ENCODE data around the gene SIGLEC9.

The SIGLEC9 gene

DNA sequence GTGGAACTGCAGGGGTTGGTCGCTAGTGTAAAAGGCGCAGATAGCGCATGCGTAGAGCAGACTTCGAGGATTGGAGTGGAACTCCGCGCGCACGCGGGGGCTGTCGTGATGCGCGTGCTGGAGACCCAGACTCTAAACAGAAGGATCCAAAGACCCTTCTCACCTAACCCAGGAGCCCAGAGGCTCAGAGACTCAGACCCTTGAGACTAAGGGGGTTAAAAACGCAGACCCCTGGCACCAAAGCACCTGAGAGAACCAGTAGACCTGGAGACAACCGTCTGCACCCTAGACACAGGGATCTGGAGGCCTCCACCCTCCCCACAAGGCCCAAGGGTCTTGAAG, 15.9 kb upstream of the SIGLEC9 start:
- DNase-seq: no peak

DNA sequence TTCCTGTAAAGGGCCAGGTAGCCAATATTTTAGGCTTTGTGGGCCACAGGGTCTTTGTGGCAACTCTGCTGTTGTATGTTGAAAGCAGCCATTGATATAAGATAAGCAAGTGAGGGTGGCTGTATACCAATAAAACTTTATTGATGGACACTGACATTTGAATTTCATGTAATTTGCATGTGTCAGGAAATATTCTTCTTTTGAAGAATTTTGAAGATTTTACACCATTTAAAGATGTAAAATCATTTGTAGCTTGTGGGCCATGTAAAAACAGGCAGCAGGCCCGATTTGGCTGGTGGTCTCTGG, 14.1 kb upstream of the SIGLEC9 start:
- Histone ChIP-seq H3K27ac (no peak overlapping the region), H3K36me3 (no peaks in the 10 kb centered on the region), H3K27me3 (peaks cover 0 to 6% of the 10 kb centered on the region in 2 donors), H3K4me1 (peaks cover 0 to 19% (median 14%) of the 10 kb centered on the region in 4 donors), H3K9me3 (no peaks in the 10 kb centered on the region), H3K4me3 (no peak overlapping the region)
- no peak for DNase-seq
- TF ChIP-seq, protein P1, sequence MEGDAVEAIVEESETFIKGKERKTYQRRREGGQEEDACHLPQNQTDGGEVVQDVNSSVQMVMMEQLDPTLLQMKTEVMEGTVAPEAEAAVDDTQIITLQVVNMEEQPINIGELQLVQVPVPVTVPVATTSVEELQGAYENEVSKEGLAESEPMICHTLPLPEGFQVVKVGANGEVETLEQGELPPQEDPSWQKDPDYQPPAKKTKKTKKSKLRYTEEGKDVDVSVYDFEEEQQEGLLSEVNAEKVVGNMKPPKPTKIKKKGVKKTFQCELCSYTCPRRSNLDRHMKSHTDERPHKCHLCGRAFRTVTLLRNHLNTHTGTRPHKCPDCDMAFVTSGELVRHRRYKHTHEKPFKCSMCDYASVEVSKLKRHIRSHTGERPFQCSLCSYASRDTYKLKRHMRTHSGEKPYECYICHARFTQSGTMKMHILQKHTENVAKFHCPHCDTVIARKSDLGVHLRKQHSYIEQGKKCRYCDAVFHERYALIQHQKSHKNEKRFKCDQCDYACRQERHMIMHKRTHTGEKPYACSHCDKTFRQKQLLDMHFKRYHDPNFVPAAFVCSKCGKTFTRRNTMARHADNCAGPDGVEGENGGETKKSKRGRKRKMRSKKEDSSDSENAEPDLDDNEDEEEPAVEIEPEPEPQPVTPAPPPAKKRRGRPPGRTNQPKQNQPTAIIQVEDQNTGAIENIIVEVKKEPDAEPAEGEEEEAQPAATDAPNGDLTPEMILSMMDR (IDR thresholded peaks at IDR 0.05): no peak
- intact Hi-C loops (cut with DNase I; ENCODE audit: low total_unique reads): no loop called here

More for the DNA sequence above, 15.9 kb upstream of the SIGLEC9 start:
- Histone ChIP-seq H3K4me3 (peak overlapping the region; percentile 70 to 71), H3K4me1 (peaks cover 0 to 19% (median 14%) of the 10 kb centered on the region in 4 donors), H3K36me3 (peaks cover 0 to 14% (median 4%) of the 10 kb centered on the region in 3 donors), H3K27ac (peak overlapping the region; percentile 55), H3K9me3 (no peaks in the 10 kb centered on the region), H3K27me3 (peaks cover 0 to 2% of the 10 kb centered on the region in 2 donors)
- intact Hi-C loops (cut with DNase I; ENCODE audit: low total_unique reads): loop anchor here (10.0 kb wide), 1 partner anchor 1084 kb away; the partner anchor contains the start of genes VRK3 and ZNF473
- TF ChIP-seq, protein P1 (IDR thresholded peaks at IDR 0.05): no peak

DNA sequence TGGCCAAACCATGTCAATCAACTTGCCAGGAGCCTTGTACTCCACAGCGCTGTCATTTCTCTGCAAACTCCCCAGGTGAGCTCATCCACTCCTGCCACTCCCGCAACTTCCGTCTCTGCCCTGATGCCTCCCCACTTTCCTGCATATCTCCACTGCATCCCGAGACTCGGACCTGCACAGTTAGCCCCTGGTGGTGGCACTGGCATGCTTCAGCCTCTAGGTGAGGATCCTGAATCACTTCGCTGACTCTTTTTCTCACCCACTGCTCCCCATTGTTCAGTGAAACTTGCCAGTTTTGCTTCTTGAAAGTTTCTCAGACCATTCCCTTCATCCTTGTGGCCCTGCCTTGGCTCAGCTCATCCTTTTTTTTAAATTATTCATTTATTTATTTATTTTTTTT, 13.1 kb upstream of the SIGLEC9 start:
- Histone ChIP-seq H3K4me1 (peaks cover 0 to 18% (median 14%) of the 10 kb centered on the region in 4 donors), H3K36me3 (no peaks in the 10 kb centered on the region), H3K9me3 (no peaks in the 10 kb centered on the region), H3K4me3 (no peak overlapping the region), H3K27me3 (peaks cover 0 to 12% of the 10 kb centered on the region in 2 donors), H3K27ac (no peak overlapping the region)
- TF ChIP-seq, protein P1 (IDR thresholded peaks at IDR 0.05): no peak
- intact Hi-C loops (cut with DNase I; ENCODE audit: low total_unique reads): no loop called here
- DNase-seq: no peak

DNA sequence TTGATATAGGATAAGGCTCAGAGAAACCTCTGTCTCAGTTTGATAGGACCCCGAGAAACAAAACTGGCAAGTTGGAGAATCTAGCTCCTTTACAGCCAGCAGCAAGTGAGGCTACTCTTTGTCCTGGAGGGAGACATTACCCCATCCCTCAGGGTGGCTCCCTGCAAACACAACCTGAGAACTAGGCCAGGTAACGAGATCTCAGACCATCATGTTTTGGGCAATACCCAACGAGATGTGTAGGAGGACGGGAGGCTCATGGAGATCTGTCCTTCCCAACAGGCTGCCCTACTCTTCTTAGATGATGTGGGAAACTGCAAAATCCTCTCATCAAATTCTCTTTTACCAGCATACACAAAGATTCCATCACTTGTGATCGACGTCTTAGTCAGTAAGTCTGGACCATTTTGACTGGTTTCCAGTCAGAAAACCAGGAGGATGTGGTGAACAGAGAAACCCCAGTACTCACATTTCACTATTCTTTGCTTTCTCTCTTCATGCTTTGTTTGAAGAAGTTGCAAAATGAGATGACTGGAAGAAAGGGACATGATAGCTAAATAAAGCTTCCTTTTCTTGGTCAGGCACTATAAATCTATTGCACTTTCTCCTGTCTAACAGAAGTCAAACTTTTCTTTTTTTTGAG, 10.5 kb upstream of the SIGLEC9 start:
- no peaks in the 10 kb centered on the region for H3K36me3 ChIP-seq
- H3K9me3 ChIP-seq: no peaks in the 10 kb centered on the region
- no peak overlapping the region for H3K27ac ChIP-seq
- TF ChIP-seq, protein P1 (IDR thresholded peaks at IDR 0.05): no peak
- H3K27me3 ChIP-seq: peaks cover 0 to 16% of the 10 kb centered on the region in 2 donors
- intact Hi-C loops (cut with DNase I; ENCODE audit: low total_unique reads): no loop called here
- H3K4me3 ChIP-seq: no peak overlapping the region
- DNase-seq: no peak
- H3K4me1 ChIP-seq: no peaks in the 10 kb centered on the region

DNA sequence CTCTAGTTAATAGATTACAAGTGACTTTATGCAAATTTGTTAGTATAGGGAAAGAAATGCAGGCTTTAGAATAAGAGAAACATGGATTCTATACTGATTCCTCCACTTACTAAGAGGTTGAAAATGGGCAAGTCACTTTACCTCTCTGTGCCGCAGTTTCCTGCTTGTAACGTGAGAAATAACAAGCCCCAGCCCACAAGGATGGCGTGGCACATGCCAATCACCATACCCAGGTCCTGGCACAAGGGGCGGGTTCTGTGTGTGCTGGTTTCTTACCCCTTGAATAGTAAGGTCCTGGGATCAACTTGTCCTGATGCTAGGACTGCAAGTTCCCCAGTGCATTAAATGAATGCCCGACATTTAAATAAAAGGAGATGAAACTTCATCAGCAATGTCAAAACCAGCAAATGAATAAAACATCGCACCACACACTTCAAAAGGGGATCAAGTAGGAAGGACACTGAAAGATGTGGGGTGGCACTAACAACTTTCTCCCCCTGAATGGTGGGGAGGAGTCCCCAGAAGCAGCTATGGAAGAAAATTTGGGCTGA, 7.9 kb upstream of the SIGLEC9 start:
- Histone ChIP-seq H3K27me3 (peaks cover 0 to 16% of the 10 kb centered on the region in 2 donors), H3K4me1 (no peaks in the 10 kb centered on the region)

More for the DNA sequence above, 7.9 kb upstream of the SIGLEC9 start:
- intact Hi-C loops (cut with DNase I; ENCODE audit: low total_unique reads): no loop called here
- no peaks in the 10 kb centered on the region for H3K9me3 ChIP-seq
- DNase-seq: no peak
- TF ChIP-seq, protein P1 (IDR thresholded peaks at IDR 0.05): no peak
- no peak overlapping the region for H3K4me3 ChIP-seq
- H3K27ac ChIP-seq: no peak overlapping the region
- no peaks in the 10 kb centered on the region for H3K36me3 ChIP-seq

All from tibial artery (tissue), 4 donors.